Activated CD4-positive, alpha-beta T cell treated with anti-CD3 and anti-CD28 coated beads, Interleukin-2, amount 10 ng/mL, durations not matched to agents 7 days and 5 days (primary cell): ENCODE measurements around the gene ANKS3. TPM values are rescaled to one million over a fixed set of nuclear protein-coding genes. Genes with fewer than 3 reads are reported as not detected.

Experiments used
- CTCF ChIA-PET: fragments of 350-600 bp; sonication (Branson Sonifier 250); formaldehyde crosslinking; loops from one replicate; lab custom pipeline; 2021; ENCODE audit warnings: antibody characterized with exemption; lab: Charles Lee
- POLR2A ChIA-PET: fragments of 350-600 bp; sonication (Branson Sonifier 250); formaldehyde crosslinking; loops from one replicate; lab custom pipeline; 2021; ENCODE audit warnings: antibody characterized with exemption; lab: Charles Lee
- DNase-seq: peaks from one replicate; pipeline ENCODE4 v3.0.0-alpha.2; 2020
- H3K27ac Mint-ChIP-seq: one replicate; pipeline ENCODE4 v1.8.0; 2021; ENCODE audit warnings: mild to moderate bottlenecking, moderate library complexity, mixed read lengths
- H3K27me3 Mint-ChIP-seq: one replicate; pipeline ENCODE4 v1.8.0; 2021; ENCODE audit warnings: mixed read lengths
- H3K36me3 Mint-ChIP-seq: one replicate; pipeline ENCODE4 v1.8.0; 2021; ENCODE audit warnings: low read depth, mixed read lengths
- H3K4me1 Mint-ChIP-seq: one replicate; pipeline ENCODE4 v1.8.0; 2021; ENCODE audit warnings: mixed read lengths
- H3K4me3 Mint-ChIP-seq: one replicate; pipeline ENCODE4 v1.8.0; 2021; ENCODE audit warnings: mild to moderate bottlenecking, moderate library complexity, mixed read lengths
- H3K9me3 Mint-ChIP-seq: one replicate; pipeline ENCODE4 v1.8.0; 2021; ENCODE audit warnings: mixed read lengths
- total RNA-seq, 2 experiments: library from RNA; stranded (reverse); gene quantifications; one replicate each; pipeline ENCODE4 v1.2.3, GENCODE V29; 2021

ANKS3 gene
- total RNA-seq, 2 experiments from 2014 or later: 12.4 to 16.7 TPM

- CTCF ChIA-PET: interaction anchor here (0.7 to 1.8 kb wide), 2 partner anchors 10 to 14 kb away, joined by 3 to 5 read pairs; no protein-coding TSS in a partner anchor
Observed at GRCh38 chr16:4696905-4697847, 36.9 kb downstream of the ANKS3 start.

GRCh38 chr16:4696172-4696904 is 37.7 kb downstream of the ANKS3 start:
- no peak for DNase-seq
- Mint-ChIP-seq H3K36me3 (peaks cover 15% of the 10 kb centered on the region), H3K9me3 (no peaks in the 10 kb centered on the region), H3K4me1 (peaks cover 38% of the 10 kb centered on the region), H3K27ac (peak overlapping the region; percentile 60), H3K27me3 (no peaks in the 10 kb centered on the region), H3K4me3 (no peak overlapping the region)
- CTCF ChIA-PET: interaction anchor here (0.7 to 1.8 kb wide), 5 partner anchors 9 to 46 kb away, joined by 3 to 6 read pairs (median 5); partner anchors contain the start of genes ANKS3 and DNAAF8
- POLR2A ChIA-PET: no interaction called here

More at GRCh38 chr16:4696905-4697847, 36.9 kb downstream of the ANKS3 start:
- H3K36me3 Mint-ChIP-seq: peaks cover 15% of the 10 kb centered on the region
- peaks cover 36% of the 10 kb centered on the region for H3K4me1 Mint-ChIP-seq
- POLR2A ChIA-PET: no interaction called here
- no peak overlapping the region for H3K4me3 Mint-ChIP-seq
- H3K9me3 Mint-ChIP-seq: no peaks in the 10 kb centered on the region
- H3K27ac Mint-ChIP-seq: no peak overlapping the region
- H3K27me3 Mint-ChIP-seq: no peaks in the 10 kb centered on the region
- DNase-seq: no peak

- H3K4me1 Mint-ChIP-seq: peaks cover 35% of the 10 kb centered on the region
- POLR2A ChIA-PET: no interaction called here
- DNase-seq: no peak
- H3K36me3 Mint-ChIP-seq: peaks cover 15% of the 10 kb centered on the region
- H3K9me3 Mint-ChIP-seq: no peaks in the 10 kb centered on the region
- H3K4me3 Mint-ChIP-seq: peak overlapping the region; percentile 78
- H3K27ac Mint-ChIP-seq: peak overlapping the region; percentile 46
- no peaks in the 10 kb centered on the region for H3K27me3 Mint-ChIP-seq
- CTCF ChIA-PET: interaction anchor here (1.1 to 1.8 kb wide), 4 partner anchors 13 to 46 kb away, joined by 4 to 6 read pairs (median 5); partner anchors contain the start of genes ANKS3 and DNAAF8
Observed at GRCh38 chr16:4695473-4696171, 38.4 kb downstream of the ANKS3 start.

GRCh38 chr16:4694642-4695451 is 39.2 kb downstream of the ANKS3 start:
- DNase-seq: no peak
- Mint-ChIP-seq H3K4me1 (peaks cover 27% of the 10 kb centered on the region), H3K4me3 (peak overlapping the region; percentile 78), H3K9me3 (no peaks in the 10 kb centered on the region), H3K27me3 (no peaks in the 10 kb centered on the region), H3K27ac (peak overlapping the region; percentile 79), H3K36me3 (peaks cover 15% of the 10 kb centered on the region)
- POLR2A ChIA-PET: no interaction called here
- CTCF ChIA-PET: interaction anchor here (1.0 to 1.4 kb wide), 4 partner anchors 12 to 45 kb away, joined by 3 to 6 read pairs (median 4); partner anchors contain the start of genes ANKS3 and DNAAF8

GRCh38 chr16:4693956-4694641 is 40.0 kb downstream of the ANKS3 start:
- H3K4me1 Mint-ChIP-seq: peaks cover 20% of the 10 kb centered on the region
- H3K27ac Mint-ChIP-seq: peak overlapping the region; percentile 79
- H3K9me3 Mint-ChIP-seq: no peaks in the 10 kb centered on the region
- H3K27me3 Mint-ChIP-seq: no peaks in the 10 kb centered on the region
- H3K4me3 Mint-ChIP-seq: peak overlapping the region; percentile 78
- peak; percentile 51 for DNase-seq
- POLR2A ChIA-PET: no interaction called here
- CTCF ChIA-PET: interaction anchor here (1.0 to 1.4 kb wide), 2 partner anchors 11 kb away, joined by 3 to 4 read pairs; no protein-coding TSS in a partner anchor
- H3K36me3 Mint-ChIP-seq: peaks cover 10% of the 10 kb centered on the region

GRCh38 chr16:4693296-4693955 is 40.6 kb downstream of the ANKS3 start, which contains the start of gene NUDT16L1:
TSS of gene NUDT16L1 (plus strand) at chr16:4693562. CDS start at chr16:4693727, 165 bp downstream.
- Mint-ChIP-seq H3K4me1 (peaks cover 18% of the 10 kb centered on the region), H3K27ac (peak within 1 kb of the TSS; percentile 91), H3K9me3 (no peaks in the 10 kb centered on the region), H3K4me3 (peak within 1 kb of the TSS; percentile 81), H3K36me3 (peaks cover 10% of the 10 kb centered on the region), H3K27me3 (no peaks in the 10 kb centered on the region)
- peak; percentile 96 for DNase-seq
- POLR2A ChIA-PET: interaction anchor here (0.6 kb wide), 1 partner anchor 308 kb away, joined by 4 read pairs; no protein-coding TSS in a partner anchor
- CTCF ChIA-PET: interaction anchor here (1.0 to 1.8 kb wide), 4 partner anchors 10 to 41 kb away, joined by 3 to 7 read pairs (median 4); partner anchors contain the start of genes ANKS3 and DNAAF8

GRCh38 chr16:4692460-4693295 is 41.4 kb downstream of the ANKS3 start:
- Mint-ChIP-seq H3K9me3 (no peaks in the 10 kb centered on the region), H3K4me3 (peak overlapping the region; percentile 81), H3K27me3 (no peaks in the 10 kb centered on the region), H3K4me1 (peaks cover 18% of the 10 kb centered on the region), H3K27ac (peak overlapping the region; percentile 89), H3K36me3 (peaks cover 10% of the 10 kb centered on the region)
- DNase-seq: no peak
- ChIA-PET CTCF (interaction anchor here (1.2 to 1.8 kb wide), 4 partner anchors 13 to 43 kb away, joined by 4 to 7 read pairs (median 4); partner anchors contain the start of genes ANKS3 and DNAAF8), POLR2A (interaction anchor here (0.6 kb wide), 1 partner anchor 309 kb away, joined by 4 read pairs; no protein-coding TSS in a partner anchor)

GRCh38 chr16:4691666-4692412 is 42.2 kb downstream of the ANKS3 start:
- Mint-ChIP-seq H3K27me3 (no peaks in the 10 kb centered on the region), H3K4me1 (peaks cover 18% of the 10 kb centered on the region), H3K36me3 (peaks cover 7% of the 10 kb centered on the region), H3K27ac (peak overlapping the region; percentile 89), H3K4me3 (peak overlapping the region; percentile 81), H3K9me3 (no peaks in the 10 kb centered on the region)
- CTCF ChIA-PET: interaction anchor here (1.2 to 1.8 kb wide), 4 partner anchors 15 to 43 kb away, joined by 4 to 7 read pairs (median 4); partner anchors contain the start of genes ANKS3 and DNAAF8
- POLR2A ChIA-PET: no interaction called here
- no peak for DNase-seq

- Mint-ChIP-seq H3K36me3 (peaks cover 5% of the 10 kb centered on the region), H3K27me3 (no peaks in the 10 kb centered on the region), H3K4me1 (peaks cover 18% of the 10 kb centered on the region), H3K27ac (peak overlapping the region; percentile 77), H3K9me3 (no peaks in the 10 kb centered on the region), H3K4me3 (peak overlapping the region; percentile 48)
- POLR2A ChIA-PET: no interaction called here
- CTCF ChIA-PET: interaction anchor here (1.3 to 1.8 kb wide), 2 partner anchors 14 to 16 kb away, joined by 4 to 5 read pairs; no protein-coding TSS in a partner anchor
- DNase-seq: no peak
Observed at GRCh38 chr16:4690946-4691665, 43.0 kb downstream of the ANKS3 start.
